Stimulated activated CD4-positive, alpha-beta T cell treated with anti-CD3 and anti-CD28 coated beads, Interleukin-1b, Interleukin-23, amount 100 ng/mL, for 4 hours (primary cell): Measurements from ENCODE around the gene PARP11.
A peak's percentile ranks its signal among the peaks of the same experiment; 100 is the strongest.

Experiments
- DNase-seq, 2 donors: peaks; one replicate each; pipeline ENCODE4 v3.0.0-alpha.2; 2020; ENCODE audit warnings: low read depth in 2 of 2

Gene PARP11

GRCh38 chr12:3872800-3873636, at the start of gene PARP11:
PARP11 (minus strand) TSS chr12:3873399; CDS start chr12:3873229, 170 bp downstream.
- peak; percentile 97 for DNase-seq

- no peak for DNase-seq
Observed at GRCh38 chr12:3922033-3922432, 48.8 kb upstream of the PARP11 start.

- no peak for DNase-seq
Observed at GRCh38 chr12:3921526-3921925, 48.3 kb upstream of the PARP11 start.

- DNase-seq = no peak
Observed at GRCh38 chr12:3921151-3921471, 47.9 kb upstream of the PARP11 start.

- DNase-seq = no peak
Observed at GRCh38 chr12:3920351-3921150, 47.4 kb upstream of the PARP11 start.

- DNase-seq = no peak
Observed at GRCh38 chr12:3913278-3913677, 40.1 kb upstream of the PARP11 start.

GRCh38 chr12:3912863-3913262, 39.7 kb upstream of the PARP11 start:
- no peak for DNase-seq

GRCh38 chr12:3911409-3911808, 38.2 kb upstream of the PARP11 start:
- DNase-seq = no peak

GRCh38 chr12:3905664-3906063, 32.5 kb upstream of the PARP11 start:
- no peak for DNase-seq

GRCh38 chr12:3904999-3905398, 31.8 kb upstream of the PARP11 start:
- DNase-seq = no peak

GRCh38 chr12:3902921-3903320, 29.7 kb upstream of the PARP11 start:
- no peak for DNase-seq

- no peak for DNase-seq
Observed at GRCh38 chr12:3901116-3901515, 27.9 kb upstream of the PARP11 start.

- DNase-seq = no peak
Observed at GRCh38 chr12:3898756-3899155, 25.6 kb upstream of the PARP11 start.

GRCh38 chr12:3897371-3897971, 24.3 kb upstream of the PARP11 start:
- DNase-seq = no peak

GRCh38 chr12:3896801-3897351, 23.7 kb upstream of the PARP11 start:
- no peak for DNase-seq

GRCh38 chr12:3896356-3896755, 23.2 kb upstream of the PARP11 start:
- DNase-seq = no peak

GRCh38 chr12:3892631-3893030, 19.4 kb upstream of the PARP11 start:
- no peak for DNase-seq

- DNase-seq = no peak
Observed at GRCh38 chr12:3891201-3891600, 18.0 kb upstream of the PARP11 start.

GRCh38 chr12:3888659-3889058, 15.5 kb upstream of the PARP11 start:
- no peak for DNase-seq

GRCh38 chr12:3885277-3886094, 12.3 kb upstream of the PARP11 start:
- peak in 1 of 2 donors; percentile 43 for DNase-seq

- DNase-seq = no peak
Observed at GRCh38 chr12:3884671-3885070, 11.5 kb upstream of the PARP11 start.
